Sciatic nerve (tissue), 2 donors: Measurements from ENCODE around the gene AMHR2. TPM values are rescaled to one million over a fixed set of nuclear protein-coding genes. Genes with fewer than 3 reads are reported as not detected.
A peak's percentile ranks its signal among the peaks of the same experiment; 100 is the strongest.
"Not testable (repeated sequence)": the region's sequence is repeated elsewhere in the genome, so short reads cannot be mapped to it uniquely, and the experiment has no call there.

Source experiments
- ATAC-seq: fragments of 200-7000 bp; cut with Tn5 transposase; one replicate; pipeline ENCODE4 v1.9.1; 2020; ENCODE audit warnings: mild to moderate bottlenecking, moderate library complexity
- DNase-seq: peaks from one replicate; pipeline ENCODE4 v3.0.0-alpha.2; 2020; ENCODE audit warnings: low spot score
- intact Hi-C: fragments of 100-400 bp; cut with DNase I; formaldehyde crosslinking; loops from one replicate; pipeline ENCODE4 v1.14.2; 2022
- total RNA-seq: library from RNA; stranded (reverse); fragmentation: NEBNext Ultra II Directional; extraction: Animal tissue kit (Norgen Biotek cat#: 25700); gene quantifications from one replicate; pipeline ENCODE4 v1.2.1, GENCODE V29; 2021
- donor health status: DM: no; HTN: no; CAD: no.
- donor health status: DM: no; HTN: no; CAD: no.

The AMHR2 gene
- total RNA-seq, 1 donor from 2014 or later, result not detected

DNA sequence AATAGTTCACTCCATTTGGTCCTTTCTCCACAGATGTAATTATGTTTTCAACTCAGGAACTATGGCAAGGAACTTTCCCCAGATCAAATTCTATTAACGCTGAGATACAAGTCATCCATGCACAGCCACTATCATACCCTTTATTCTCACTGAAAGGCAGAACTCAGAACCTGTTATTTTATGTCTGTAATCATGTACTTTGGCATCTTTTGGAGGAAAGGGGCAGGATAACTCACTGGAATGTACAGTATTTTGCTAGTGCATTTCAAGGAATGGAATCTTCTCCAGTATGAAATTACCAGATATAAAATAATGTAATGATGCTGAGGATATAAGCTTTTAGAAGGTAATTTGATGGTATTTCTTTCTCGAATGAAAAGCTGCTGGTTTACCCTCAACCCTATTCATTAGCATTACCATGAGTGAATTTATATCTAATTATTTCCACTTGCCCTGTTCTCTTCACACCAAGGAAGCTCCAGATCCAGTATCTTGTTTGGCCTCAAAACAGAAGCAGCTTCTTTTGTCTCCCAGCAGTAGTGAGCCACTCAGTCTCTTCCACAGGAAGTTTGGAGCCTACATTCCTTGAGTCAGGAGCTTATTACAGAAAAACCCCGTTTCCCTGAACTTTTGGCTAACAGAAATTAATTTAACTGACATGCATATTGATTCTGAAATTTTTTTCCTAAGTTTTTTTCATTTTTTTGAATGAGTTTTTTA, 10.0 kb upstream of the AMHR2 start:
- ATAC-seq (no peak), DNase-seq (no peak)
- intact Hi-C loops, result no loop called here

DNA sequence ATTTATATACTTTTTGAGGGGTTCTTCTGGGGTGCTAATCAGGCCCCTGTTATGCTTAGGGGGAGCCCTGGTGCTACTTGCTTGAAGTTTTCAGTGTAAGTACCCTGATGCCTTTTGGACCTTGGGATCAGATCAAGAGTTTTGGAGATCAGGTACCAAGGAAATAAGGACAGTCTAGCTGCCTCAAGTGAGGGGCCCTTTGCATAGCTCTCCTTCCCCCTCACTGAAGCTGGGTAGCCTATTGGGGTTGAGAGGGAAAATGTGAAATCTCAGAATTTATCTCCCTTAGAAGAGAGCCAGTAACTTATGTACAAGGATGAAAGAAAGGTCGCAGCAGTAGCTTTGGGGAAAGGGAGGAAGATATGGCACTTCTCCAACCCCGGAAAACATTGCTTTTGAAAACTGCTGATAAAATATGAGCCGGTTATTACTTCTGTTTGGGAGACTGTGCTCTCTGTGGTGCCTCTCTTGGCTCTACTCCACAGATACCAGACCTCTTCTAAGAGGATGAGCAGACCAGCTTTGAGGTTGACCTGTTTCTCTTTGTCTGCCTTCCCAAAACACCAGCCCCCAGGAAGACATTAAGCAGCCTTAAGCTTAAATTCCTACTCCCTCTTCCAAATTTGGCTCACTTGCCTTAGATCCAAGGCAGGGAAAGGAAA, 8.8 kb upstream of the AMHR2 start:
- no peak for ATAC-seq
- intact Hi-C loops, result no loop called here
- no peak for DNase-seq

DNA sequence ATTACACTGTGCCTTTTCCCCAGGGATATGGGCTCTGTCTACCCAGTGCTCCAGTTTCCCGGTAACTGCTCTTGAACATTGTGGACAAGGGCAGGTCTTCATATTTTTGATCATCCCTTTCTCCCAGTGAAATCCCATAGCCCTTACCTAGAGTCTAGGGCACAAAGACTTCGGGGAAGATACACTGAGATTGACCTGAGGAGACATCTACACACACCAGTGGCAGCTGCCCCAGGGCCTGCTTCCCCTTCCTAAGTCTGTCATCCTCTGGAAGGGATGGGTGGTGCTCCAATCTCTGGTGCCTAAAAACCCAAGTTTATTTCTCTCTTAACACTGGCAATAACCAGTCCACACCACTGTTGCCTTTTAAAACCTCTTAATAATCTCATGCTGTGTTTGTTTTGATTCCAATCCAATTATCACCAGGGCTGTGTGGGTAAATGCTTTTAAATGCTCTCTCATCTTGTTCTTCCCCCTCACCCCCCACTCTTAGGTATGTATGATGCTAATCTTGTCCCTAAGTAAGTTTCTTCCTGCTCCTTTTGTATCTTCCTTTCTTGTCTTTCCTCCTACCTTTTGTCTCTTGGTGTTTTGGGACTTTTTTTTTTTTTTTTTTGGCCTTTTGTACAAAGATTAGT, 7.8 kb upstream of the AMHR2 start:
- ATAC-seq, result peak; percentile 37
- intact Hi-C loops, DNase-seq: not testable (repeated sequence)

DNA sequence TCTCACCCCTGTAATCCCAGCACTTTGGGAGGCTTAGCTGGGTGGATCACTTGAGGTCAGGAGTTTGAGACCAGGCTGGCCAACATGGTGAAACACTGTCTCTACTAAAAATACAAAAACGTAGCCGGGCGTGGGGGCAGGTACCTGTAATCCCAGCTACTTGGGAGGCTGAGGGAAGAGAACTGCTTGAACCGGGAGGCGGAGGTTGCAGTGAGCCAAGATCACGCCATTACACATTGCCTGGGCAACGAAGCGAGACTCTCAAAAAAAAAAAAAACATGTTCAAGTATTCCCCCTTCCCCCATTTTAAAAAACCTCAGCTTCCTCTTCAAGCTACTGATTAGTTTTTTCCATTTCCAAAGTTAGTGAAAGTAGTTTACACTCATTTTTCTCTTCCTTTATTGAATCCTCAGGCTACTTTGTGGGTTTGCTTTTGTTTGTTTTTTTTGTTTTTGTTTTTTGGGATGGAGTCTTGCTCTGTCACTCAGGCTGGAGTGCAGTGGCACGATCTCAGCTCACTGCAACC, 6.3 kb upstream of the AMHR2 start:
- DNase-seq, ATAC-seq, intact Hi-C loops: not testable (repeated sequence)

DNA sequence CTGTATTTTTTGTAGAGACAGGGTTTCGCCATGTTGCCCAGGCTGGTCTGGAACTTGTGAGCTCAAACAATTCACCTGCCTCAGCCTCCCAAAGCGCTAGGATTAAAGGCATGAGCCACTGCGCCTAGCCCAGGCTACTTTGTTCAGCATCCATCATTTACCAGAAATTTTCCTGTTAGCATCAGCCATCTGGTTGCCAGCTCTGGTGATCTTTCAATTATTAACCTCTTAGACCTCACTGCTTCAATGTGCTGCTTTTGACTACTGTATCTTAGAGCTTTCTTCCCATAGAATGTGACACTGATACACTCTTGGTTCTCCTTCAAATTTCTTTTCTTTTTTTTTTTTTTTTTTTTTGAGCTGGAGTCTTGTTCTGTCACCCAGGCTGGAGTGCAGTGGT, 5.4 kb upstream of the AMHR2 start:
- ATAC-seq (no peak), DNase-seq (no peak)
- intact Hi-C loops, result no loop called here

DNA sequence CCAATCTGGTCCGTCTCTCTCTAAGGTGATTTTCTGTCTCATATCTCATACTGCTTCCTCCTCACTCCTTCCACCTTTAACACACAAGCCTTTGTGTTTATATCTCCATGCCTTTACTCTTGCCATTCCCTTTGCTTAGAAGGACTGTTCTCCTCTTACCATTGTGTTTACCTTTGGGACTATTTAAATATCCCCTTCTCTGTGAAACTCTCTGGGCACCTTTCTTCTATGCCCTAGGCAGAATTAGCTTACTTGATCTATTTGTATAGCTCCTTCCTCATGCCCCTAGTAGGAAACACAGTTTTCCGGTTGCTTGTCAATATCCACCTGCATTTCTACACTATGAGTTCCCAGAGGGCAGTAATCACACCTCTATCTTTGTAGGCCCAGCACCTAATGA, 3.9 kb upstream of the AMHR2 start:
- ATAC-seq, result no peak
- DNase-seq, result no peak
- intact Hi-C loops, result loop anchor here (5.0 kb wide), 1 partner anchor 67 kb away; no protein-coding TSS in a partner anchor

DNA sequence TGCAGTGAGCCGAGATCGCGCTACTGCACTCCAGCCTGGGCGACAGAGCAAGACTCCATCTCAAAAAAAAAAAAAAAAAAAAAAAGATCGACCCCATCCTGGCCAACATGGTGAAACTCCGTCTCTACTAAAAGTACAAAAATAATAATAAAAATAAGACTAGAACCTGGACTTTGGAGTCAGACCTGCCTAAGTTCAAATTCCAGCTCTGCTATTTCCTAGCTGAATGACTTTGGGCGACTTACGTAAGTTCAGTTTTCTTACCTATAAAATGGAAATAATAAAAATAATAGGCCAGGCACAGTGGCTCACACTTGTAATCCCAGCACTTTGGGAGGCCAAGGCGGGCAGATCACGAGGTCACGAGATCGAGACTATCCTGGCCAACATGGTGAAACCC, 1.4 kb upstream of the AMHR2 start:
- intact Hi-C loops, result loop anchor here (5.0 kb wide), 1 partner anchor 70 kb away; no protein-coding TSS in a partner anchor
- DNase-seq, ATAC-seq: not testable (repeated sequence)

DNA sequence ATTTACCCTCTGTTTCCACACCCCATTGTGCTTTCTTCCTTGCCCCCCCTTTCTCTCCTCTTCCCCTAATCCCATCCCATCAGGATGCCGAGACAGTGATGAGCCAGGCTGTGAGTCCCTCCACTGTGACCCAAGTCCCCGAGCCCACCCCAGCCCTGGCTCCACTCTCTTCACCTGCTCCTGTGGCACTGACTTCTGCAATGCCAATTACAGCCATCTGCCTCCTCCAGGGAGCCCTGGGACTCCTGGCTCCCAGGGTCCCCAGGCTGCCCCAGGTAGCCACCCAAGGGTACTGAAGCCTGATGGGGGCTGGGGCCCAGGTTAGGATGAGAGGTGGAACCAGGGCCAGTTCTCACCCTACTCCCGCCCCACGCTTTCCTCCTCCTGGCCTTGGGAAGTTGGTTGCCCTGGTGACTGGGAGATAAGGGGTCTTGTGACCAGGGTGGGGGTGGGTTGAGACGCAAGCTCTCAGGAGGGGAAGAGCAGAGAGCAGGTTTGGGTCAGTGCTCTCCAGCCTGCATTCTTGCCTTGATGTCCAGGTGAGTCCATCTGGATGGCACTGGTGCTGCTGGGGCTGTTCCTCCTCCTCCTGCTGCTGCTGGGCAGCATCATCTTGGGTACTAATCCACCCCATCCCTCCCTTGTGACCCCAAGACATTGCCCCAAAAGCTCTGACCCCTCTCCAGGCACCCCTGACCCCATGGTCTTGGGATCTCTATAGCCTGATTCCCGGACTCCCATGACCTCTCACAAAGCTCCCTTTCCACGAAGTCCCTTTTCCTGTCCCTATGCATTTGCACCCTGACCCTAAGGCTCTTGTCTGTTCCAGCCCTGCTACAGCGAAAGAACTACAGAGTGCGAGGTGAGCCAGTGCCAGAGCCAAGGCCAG, 1.2 kb downstream of the AMHR2 start:
- no peak for ATAC-seq
- intact Hi-C loops, result loop anchor here (5.0 kb wide), 1 partner anchor 73 kb away; no protein-coding TSS in a partner anchor
- DNase-seq, result no peak

DNA sequence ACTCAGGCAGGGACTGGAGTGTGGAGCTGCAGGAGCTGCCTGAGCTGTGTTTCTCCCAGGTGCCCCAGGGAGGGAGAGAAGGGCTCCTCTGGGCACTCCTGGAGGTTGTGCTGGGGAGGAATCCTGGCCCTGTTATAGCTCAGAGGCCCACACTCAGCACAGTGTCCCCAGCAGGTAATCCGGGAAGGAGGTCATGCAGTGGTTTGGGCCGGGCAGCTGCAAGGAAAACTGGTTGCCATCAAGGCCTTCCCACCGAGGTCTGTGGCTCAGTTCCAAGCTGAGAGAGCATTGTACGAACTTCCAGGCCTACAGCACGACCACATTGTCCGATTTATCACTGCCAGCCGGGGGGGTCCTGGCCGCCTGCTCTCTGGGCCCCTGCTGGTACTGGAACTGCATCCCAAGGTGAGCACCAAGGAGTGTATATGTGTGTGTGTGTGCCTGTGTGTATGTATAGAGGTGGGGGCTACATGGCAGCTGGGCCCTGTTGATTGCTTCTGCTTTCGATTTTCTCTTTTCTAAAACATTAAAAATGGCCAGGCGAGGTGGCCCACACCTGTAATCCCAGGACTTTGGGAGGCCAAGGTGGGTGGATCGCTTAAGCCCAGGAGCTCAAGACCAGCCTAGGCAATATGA, 2.0 kb downstream of the AMHR2 start:
- ATAC-seq, result no peak
- no peak for DNase-seq
- intact Hi-C loops, result no loop called here

DNA sequence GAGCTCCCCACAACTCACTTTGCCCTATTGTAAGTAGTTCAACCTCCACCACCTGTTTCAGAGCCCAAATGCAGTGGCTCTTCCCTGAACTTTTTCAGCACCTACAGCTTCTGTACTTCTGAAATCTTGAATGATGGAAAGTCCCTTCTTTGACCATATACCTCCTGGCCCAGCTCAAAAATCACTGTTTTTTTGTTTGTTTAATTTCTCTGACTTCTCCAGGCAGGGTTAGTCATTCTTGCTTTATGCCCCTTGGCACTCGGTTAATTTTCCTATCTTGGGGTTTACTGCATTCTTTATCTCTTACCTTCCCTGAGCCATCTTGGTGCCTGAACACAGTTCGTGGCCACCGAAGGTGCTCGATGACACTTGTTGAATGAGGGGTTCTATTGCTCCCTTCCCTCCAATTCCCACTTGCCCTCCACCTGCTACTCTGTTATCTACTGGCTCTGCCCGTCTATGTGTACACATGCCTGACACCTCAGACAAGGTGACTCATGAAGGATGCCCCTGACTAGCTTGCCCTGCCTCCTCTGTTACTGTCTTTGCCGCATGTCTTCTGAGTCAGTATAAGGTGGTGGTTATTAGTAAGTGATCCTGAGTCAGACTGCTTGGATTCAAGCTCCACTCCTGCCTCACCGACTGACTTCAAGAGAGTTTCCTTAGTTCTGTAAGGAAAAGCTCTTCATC, 4.4 kb downstream of the AMHR2 start:
- intact Hi-C loops, result no loop called here
- DNase-seq (no peak), ATAC-seq (no peak)

DNA sequence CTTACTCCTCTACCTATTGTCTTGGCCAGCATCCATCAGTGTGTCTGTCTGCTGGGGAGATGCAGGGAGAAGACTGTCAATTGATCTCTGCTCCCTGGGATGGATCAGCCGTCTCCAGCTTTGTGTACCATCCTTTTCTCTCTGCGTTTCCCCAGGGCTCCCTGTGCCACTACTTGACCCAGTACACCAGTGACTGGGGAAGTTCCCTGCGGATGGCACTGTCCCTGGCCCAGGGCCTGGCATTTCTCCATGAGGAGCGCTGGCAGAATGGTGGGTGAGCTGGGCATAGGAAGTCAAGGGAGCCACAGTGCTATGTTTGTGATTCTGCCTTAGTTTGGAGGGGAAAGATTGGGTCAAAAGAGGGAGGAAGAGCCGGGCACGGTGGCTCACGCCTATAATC, 5.1 kb downstream of the AMHR2 start:
- ATAC-seq, result no peak

DNA sequence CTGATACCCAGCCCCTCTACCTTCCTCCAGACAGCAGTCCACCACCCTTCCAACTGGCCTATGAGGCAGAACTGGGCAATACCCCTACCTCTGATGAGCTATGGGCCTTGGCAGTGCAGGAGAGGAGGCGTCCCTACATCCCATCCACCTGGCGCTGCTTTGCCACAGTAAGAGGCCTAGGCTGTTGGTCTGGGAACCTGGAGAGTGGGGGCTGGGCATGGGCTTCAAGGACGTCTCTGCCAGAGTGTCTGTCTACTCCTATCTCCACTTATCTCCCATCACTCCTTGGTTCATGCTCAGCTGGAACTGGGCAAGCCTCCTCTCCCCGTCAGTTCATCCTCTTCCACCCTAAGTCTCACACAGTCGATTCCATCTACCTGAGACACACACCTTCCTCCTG, 6.5 kb downstream of the AMHR2 start:
- intact Hi-C loops, result no loop called here
- DNase-seq (no peak), ATAC-seq (no peak)

More for the DNA sequence above, 5.1 kb downstream of the AMHR2 start:
- no peak for DNase-seq
- intact Hi-C loops, result no loop called here

DNA sequence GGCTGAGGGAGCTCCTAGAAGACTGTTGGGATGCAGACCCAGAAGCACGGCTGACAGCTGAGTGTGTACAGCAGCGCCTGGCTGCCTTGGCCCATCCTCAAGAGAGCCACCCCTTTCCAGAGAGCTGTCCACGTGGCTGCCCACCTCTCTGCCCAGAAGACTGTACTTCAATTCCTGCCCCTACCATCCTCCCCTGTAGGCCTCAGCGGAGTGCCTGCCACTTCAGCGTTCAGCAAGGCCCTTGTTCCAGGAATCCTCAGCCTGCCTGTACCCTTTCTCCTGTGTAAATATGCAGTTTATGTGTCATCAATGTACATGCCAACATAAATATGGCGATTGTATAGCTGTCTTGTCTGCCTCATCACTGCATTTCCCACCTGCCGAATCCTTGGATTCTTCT, 7.5 kb downstream of the AMHR2 start:
- ATAC-seq, result no peak
- intact Hi-C loops, result no loop called here
- no peak for DNase-seq

DNA sequence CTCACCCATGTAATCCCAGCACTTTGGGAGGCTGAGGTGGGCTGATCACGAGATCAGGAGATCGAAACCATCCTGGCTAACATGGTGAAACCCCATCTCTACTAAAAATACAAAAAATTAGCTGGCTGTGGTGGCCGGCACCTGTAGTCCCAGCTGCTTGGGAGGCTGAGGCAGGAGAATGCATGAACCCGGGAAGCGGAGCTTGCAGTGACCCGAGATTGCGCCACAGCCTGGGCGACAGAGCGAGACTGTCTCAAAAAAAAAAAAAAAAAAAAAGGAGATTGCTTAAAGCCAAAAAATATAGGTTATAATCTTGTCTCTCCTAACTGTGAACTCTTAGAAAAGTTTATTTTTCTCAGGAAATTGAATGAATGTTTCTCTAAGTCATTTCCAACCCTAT, 11.7 kb downstream of the AMHR2 start:
- DNase-seq, intact Hi-C loops, ATAC-seq: not testable (repeated sequence)

DNA sequence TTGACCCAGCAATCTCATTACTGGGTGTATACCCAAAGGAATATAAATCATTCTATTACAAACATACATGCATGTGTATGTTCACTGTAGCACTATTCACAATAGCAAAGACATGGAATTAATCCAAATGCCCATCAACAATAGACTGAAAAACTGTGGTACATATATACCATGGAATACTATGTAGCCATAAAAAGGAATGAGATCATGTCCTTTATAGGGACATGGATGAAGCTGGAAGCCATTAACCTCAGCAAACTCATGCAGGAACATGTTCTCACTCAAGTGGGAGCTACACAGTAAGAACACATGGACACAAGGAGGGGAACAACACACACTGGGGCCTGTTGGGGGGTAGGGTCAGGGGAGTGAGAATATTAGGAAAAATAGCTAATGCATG, 15.9 kb downstream of the AMHR2 start:
- intact Hi-C loops, ATAC-seq, DNase-seq: not testable (repeated sequence)

DNA sequence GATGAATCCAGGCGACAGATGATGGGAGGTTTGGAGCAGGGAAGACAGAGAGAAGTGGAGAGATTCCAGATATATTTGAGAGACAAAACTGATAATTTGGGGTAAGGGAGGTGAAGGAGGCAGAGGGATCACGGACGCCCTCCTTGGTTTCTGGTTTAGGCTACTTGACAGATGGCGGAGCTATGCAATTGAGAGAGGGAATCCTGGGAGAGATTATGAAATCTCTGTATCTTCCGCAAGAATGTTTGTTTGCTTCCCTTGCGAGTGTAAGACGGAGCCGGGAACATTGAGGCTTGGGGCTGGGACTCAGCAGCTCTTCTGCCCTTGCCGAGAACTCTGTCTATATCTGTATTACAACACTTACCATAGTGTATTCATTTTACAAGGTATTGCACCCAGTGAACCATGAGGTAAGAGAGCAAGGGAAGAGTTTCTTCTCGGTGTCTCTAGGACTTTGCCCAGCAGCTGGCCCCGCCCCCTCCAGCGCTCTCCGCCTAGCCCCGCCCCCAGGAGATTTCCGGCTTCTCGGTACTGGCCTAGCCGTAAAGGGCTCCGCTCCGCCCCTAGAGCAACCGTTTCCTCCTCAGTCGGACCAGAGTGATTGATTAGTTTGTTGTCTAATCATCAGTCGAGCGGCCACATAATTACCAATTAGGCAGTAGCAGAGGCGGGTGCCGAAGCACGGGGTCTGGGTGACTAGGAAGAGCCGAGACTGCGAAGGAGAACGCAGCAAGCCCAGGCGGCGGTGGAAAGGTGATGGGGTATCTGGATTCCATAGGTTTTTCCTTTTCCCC, 17.6 kb downstream of the AMHR2 start, which contains the start of gene PRR13:
PRR13 (plus strand) TSS at position 695 of the 794 bp plus-strand sequence. CDS start 981 bp downstream, outside the sequence.
- intact Hi-C loops, result no loop called here
- ATAC-seq (peak; percentile 99), DNase-seq (peak; percentile 99)

DNA sequence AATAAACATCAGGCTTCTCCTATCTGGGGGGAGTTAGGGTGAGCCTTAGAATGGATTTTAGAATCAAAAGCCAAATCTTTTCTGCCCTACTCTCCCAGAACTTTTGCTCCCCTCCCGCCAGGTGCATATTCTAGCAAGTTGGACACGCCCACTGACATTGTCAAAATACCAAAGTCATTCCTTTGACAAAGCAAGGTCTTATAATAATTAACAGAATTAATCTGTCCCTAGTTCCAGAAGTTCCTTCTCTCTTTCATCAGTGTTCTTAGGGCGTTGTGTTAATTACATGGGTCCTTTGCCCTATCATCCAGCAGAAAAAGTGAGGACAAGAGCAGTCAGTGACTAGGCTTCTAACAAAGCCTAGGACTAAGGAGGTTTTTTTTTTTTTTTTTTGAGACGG, 20.3 kb downstream of the AMHR2 start:
- no peak for ATAC-seq
- intact Hi-C loops, result no loop called here
- DNase-seq, result no peak
